HG03354 (cell line): Measurements from ENCODE around the gene RHCE.
"Not testable (repeated sequence)": the region's sequence is repeated elsewhere in the genome, so short reads cannot be mapped to it uniquely, and the experiment has no call there.

Experiments used
- ATAC-seq: cut with Tn5 transposase; IDR thresholded peaks from one replicate; pipeline ENCODE4 v1.9.1; 2021; ENCODE audit warnings: mild to moderate bottlenecking; ENCODE audit not compliant: unreplicated experiment, poor library complexity, severe bottlenecking

Gene RHCE

GRCh38 chr1:25433389-25434186, 13.0 kb upstream of the RHCE start:
- ATAC-seq: no peak

GRCh38 chr1:25432749-25433388, 12.2 kb upstream of the RHCE start:
- no peak for ATAC-seq

GRCh38 chr1:25431955-25432719, 11.5 kb upstream of the RHCE start:
- no peak for ATAC-seq

GRCh38 chr1:25430967-25431881, 10.6 kb upstream of the RHCE start:
- peak; percentile 36 for ATAC-seq

GRCh38 chr1:25430073-25430966, 9.7 kb upstream of the RHCE start, which contains the start of gene MACO1:
TSS of gene MACO1 (plus strand) at chr1:25430897. CDS start at chr1:25431099, 202 bp downstream.
- ATAC-seq: peak; percentile 87

GRCh38 chr1:25428475-25429166, 8.0 kb upstream of the RHCE start:
- no peak for ATAC-seq

GRCh38 chr1:25427696-25428095, 7.1 kb upstream of the RHCE start:
- ATAC-seq: no peak

- ATAC-seq: no peak
Measured at GRCh38 chr1:25425098-25426085, 4.8 kb upstream of the RHCE start.

GRCh38 chr1:25423206-25423605, 2.6 kb upstream of the RHCE start:
- not testable (repeated sequence) for ATAC-seq

- ATAC-seq: not testable (repeated sequence)
Measured at GRCh38 chr1:25419339-25419738, 1.3 kb downstream of the RHCE start.

GRCh38 chr1:25417280-25417679, 3.3 kb downstream of the RHCE start:
- ATAC-seq: not testable (repeated sequence)

- ATAC-seq: not testable (repeated sequence)
Measured at GRCh38 chr1:25414578-25414977, 6.0 kb downstream of the RHCE start.

GRCh38 chr1:25414157-25414556, 6.5 kb downstream of the RHCE start:
- not testable (repeated sequence) for ATAC-seq

GRCh38 chr1:25412872-25413623, 7.6 kb downstream of the RHCE start:
- ATAC-seq: not testable (repeated sequence)

GRCh38 chr1:25409641-25410427, 10.8 kb downstream of the RHCE start:
- not testable (repeated sequence) for ATAC-seq
